NCI-H1694 (cell line): ENCODE results near the gene ZFHX2.

Source experiments
- DNase-seq: peaks from one replicate; lab custom pipeline; 2025; lab: John Stamatoyannopoulos, UW

ZFHX2 gene

DNA sequence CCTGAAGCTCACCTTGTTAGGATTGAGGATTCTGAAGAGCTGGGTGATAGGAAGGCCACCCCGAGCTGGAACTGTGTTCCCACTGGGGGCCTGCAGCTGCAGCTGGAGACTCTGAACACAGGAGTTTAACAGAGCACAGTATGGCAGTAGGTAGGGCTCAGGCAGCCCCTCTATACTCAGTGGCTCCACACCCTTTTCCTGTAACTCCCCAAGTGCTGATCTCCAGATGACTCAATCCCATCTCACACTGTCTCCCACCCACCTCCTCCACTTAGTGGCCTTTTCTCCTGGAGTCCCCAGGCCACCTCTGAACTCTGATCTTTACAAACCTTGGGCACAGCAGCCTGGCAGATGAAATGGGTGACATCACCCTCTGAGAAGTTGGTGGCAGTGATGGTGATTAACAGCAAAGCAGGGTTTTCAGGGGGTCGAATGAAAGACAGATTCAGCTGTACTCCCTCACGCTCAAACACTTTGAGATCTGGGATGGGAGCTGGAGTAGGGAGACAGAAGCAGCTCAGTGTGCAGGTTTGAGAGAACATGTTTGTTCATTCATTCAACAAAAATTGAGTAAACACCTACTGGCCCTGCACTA is 8.5 kb upstream of the ZFHX2 start:
- DNase-seq, result no peak

DNA sequence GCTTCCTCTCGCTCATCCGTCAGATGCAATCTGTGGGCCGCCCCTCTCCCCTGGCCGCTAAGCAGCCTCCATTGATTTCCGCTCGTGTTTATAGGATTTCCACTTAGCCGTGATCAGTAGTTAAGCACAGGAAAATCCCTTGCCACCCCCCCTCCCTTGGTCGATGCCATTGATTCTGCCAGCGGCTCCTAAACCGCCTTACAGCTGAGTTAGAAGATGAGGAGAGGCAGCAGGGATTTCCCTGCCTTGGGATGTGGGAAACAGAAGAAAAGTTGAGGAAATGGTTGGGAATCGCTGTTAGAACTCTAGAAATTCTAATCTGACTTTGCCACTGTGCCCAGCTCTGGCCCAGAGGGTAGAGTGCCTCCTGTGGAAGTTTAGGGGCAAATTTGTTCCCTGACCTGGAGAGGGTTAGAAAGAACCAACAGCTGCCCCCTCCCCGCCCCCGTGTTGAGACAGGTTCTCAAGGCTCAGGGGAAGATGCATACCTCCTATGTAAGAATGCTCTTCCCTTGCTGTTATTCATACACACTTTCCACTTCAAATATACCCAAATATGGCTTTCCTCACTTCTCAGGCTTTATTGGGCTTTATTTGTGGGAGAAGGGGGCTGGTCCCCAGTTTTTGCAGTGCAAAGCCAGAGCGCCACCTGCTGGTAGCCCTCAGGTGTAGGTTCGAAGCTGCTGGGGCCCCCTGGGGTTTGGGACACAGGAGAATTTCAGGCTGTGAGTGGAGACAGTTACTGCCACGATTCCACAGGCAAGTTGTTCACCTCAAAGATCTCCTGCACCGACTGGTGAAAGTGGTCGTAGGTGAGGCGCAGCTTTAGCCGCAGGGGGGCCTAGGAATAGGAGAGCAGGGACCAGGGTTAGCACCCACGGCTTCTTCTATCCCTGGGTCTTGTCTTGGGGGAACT is 7.7 kb upstream of the ZFHX2 start:
- DNase-seq, result peak; percentile 53

DNA sequence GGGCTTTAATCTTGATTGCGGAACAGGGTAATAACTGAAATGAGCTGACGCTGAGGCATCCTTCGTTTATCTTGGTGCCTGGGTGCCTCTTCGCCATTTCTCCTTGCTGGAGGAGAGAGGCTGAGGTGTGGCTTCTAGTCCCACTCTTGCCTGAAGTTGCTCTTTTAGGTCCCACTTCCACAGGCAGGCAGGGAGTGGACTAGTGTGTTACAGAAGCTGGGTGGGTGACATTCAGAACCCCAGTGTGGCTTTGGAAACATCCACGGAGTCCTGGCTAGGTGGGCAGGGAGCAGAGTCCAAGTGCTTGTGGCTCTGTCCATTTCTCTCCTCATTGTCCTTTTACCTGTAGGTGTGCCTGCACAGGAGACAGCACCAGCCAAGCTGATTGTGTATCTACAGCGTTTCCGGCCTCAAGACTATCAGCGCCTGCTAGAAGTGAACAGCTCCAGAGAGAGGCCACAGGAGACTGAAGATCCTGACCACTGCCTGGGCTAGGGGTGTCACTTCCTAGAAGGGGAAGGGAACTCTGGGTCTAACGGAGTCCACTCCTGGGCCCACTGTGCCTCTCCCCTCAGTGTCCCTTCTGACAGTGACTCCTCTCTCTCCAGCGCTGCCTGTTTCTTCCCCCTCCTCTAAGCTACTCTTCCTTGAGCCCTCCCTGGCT is 6.9 kb upstream of the ZFHX2 start:
- no peak for DNase-seq

DNA sequence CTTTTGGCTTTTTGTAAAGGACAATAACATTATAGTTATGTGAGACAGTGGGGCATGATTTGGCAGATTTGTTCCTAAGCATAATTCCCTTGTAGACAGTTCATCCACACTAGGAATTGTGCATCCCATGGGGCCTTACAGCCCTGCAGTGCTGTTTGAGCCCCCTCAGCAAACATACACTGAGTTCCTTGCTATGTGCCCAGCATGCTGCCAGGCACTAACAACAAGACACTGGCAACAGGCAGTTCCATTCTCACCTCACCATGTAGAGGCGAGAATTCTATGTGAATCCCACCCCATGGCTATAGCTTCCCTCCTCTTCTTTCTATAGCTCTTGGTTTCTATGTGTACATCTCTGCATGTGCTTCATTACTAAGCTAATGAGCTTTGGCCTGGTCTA is 6.4 kb upstream of the ZFHX2 start:
- no peak for DNase-seq

DNA sequence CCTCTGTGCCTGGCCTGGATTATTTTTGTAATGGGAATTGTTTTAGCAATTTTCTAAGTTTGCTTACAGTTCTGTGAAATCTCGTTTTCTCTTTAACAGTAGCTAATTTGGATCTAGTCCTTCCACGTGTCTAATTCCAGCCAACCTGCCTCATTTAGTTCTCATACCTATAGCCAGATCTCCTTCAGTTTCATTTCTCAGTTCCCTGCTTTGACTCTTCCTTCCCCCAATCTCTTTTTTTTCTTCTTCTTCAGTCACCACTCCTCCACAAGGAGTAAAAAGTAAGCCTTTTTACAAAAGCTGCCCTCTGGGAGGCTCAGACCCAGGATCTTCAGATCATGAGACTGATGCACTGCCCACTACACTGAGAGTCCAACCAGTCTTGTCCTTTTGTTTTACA is 6.0 kb upstream of the ZFHX2 start:
- no peak for DNase-seq

DNA sequence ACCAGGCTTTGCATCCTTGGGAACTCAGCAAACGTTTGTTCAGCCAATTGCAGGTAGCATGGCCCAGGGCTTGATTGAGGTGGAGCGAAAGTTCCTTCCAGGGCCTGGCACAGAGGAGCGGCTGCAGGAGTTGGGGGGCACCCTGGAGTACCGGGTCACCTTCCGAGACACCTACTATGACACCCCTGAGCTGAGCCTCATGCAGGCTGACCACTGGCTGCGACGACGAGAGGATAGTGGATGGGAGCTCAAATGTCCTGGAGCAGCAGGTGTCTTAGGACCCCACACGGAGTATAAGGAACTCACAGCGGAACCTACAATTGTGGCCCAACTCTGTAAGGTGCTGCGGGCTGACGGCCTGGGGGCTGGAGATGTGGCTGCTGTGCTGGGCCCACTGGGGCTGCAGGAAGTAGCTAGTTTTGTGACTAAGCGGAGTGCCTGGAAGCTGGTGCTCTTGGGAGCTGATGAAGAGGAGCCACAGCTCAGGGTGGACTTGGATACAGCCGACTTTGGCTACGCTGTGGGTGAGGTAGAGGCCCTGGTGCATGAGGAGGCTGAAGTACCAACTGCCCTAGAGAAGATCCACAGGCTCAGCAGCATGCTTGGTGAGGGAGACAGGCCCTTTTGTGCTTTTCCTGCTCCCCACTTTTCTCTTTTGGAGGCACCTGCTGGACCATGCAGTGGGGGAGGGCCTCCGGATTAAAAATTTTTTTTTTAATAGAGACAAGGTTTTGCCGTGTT is 5.3 kb upstream of the ZFHX2 start:
- DNase-seq, result no peak

DNA sequence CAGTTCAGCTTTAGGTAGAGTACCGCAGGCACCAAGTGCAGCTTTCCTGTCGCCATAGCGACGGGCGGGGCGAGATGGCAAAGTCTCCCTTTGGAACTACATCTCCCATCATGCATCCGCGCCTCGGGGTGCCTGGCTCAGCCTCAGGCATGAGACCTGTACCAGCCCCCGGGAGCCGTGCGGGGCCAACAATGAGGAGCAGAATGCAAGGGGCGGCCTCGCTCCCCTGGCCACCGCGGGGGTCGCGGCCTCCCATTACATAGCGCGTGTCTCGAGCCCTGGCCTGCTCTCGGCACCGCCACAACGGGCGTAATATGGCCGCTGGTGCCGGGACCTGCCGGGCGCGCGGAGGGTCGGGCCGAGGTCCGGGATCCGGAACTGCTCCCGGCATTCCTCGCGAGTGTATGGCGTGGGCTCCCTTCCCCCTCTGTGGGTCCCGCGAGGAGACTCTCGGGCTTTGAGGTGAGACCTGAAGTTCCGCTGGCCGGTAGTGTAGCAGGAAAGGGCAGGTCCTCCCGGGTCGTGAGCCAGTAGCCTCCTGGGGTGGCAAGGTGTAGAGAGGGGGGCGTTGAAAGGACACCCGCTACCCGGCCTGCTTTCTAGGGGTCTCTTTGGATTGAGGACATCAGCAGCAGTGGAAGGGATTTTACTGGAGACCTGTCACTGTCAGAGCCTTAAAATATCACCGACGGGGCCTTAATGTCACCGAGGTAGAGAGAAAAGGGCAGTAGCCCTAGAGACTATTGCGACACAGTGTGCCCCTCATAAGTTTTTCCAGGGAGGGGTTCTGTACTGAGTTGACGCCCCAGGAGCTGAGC is 4.5 kb upstream of the ZFHX2 start, which contains the start of gene THTPA:
TSS of gene THTPA (plus strand) at position 390 of the 818 bp plus-strand sequence. CDS start 487 bp downstream, outside the sequence.
- DNase-seq, result peak; percentile 84

DNA sequence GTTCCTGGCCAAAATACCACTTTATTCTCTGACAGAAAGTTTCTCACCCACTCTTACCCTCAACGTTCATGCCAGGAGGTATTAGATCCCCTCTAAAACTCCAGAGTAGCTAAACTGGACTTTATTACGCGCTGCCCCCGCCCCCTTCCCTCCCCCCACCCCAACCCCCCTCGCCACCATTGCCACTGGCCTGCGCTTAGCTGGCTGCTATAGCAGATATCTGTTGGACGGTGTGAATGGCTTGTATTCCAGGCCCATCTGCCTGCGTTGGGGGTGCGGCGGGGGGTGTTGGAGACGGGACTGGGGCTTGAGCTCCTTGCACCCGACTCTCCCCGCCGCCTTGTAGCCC is 3.9 kb upstream of the ZFHX2 start:
- DNase-seq, result no peak

DNA sequence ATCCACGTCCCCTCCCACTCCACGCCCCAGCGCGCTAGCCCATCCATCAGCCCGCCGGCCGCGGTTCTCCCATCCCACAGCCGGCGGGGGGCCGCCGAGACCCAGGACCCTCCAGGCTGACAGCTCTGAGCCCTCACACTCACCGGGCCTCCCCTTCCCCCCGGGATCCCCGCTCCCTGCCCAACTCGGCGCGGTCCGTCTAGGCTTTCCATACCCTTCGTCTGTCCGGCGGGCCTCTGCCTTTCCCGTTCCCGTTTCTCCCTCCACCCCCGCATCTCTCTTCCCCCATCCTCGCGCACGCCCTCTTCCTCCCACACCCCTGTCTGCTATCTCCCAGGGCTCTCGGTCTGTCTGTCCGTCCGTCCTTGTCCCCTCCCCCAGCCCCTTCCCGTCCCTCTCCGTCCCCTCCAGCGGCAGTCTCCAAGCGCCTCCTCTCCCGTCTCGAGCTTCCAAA is 726 bp downstream of the ZFHX2 start:
- no peak for DNase-seq

DNA sequence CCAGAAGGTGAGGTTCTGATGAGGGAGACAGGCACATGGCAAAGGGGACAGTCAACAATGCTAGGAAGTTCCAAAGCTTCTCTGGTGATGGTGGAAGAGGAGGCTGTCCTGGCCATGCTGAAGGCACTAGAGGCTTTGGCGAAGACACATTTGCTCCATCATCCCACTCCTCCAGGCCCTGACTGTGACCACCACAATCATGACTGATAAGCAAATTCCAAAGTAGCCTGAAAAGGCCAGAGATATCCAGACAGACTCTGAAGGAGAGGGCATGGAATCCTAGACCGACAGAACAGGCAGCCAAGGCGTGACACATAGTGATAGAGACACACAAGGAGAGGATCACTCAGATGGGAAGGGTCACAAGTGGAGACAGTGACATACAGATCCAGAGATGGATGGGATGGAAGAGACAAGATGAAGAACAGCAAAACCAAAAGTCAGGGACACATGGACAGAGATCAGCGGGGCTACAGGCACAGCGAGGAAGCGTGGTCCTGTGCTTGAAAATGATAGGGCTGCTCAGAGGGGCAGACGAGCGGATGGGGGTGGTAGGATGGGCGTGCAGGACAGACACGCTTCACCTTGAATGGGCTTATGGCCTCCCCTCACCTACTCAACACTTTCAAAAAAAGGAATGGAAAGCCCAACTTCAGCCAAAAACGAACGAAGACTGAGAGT is 1.3 kb downstream of the ZFHX2 start:
- no peak for DNase-seq

DNA sequence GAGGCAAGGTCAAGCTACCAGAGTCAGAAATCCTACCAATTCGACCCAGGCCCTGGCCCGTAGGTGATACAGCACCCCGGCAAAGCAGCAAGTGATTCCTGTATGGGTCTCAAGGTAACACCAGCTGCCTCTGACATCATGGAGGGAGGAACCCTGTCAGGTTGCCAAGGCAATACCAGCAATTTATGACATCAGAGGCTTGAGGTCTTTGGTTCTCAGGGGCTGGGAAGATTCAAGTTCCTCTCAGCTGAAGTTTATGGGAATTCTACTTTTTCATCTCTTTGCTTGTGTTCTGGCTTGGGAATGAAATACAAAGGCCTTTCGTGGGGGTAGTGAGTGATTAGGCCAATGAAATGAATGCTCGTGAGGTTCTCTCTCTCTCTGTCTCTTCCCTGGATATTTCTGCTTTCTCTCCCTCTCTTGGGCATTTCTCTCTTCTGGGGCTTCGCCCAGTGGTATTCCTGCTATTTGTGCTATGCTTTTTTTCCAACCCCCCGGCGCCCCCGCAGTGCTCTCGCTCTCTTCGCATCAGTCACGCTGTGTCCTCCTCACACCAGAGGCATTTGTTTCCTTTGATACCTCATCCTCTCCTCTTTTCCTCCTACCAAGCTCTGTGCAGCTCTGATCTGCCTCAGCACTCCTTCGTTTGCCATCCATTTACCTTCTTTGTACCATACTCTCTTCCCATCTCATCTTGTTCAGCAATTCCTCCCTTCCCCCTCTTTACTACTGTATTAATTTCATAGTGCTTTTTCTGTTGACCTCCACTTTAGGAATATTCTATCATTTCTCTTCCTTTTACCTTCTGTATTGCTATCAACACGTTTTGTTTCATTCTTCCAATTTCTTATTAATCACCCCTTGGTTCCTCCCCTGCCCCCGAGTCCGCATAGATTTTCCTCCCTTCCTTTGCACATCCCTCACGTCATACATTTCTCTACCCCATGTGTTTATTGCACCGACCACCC is 2.9 kb downstream of the ZFHX2 start:
- DNase-seq, result no peak

DNA sequence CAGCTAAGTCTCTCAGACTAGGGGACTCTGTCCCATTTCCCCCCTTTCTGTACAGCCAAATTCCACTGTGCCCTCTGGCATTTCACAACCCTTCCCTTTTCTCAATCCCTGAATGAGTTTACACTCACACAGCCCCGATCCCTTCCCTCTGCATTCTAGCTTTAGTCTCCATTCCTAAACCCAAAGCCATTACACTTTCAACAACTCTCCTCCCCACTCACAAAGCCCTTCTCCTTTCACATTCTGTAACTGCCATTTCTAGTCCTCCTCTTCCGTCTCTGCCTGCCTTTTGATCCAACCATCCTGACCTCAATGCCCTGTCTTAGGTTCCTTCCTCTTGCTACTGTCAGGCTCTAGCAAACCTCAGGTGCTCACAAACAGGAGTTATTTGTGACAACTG is 3.6 kb downstream of the ZFHX2 start:
- no peak for DNase-seq

DNA sequence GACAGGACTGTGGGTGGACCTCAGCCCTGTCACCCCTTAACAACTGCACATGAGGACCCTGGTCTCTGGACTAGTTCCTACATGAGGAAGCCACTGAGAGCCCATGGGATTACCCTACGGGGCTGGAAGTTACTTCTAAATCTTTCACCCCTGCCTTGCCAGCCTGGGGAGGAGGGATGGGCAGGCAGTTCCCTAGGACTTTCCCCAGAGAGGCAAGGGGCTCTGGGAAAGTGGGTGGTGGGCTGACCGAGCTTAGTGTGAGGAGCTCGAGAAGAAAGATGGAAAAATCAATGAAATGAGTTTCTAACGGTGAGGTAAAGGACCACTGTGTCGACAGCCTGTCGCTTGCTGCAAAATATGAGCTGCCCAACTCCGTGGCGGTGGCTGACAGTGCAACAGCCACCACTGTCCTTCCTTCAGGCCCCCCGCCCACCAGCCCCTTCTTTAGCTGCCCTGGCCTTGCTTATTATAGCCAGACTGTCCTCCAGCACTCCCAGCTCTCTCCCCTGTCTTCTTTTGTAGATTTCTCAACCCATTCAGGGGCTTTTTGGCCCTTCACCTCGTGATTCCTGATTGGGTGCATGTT is 5.0 kb downstream of the ZFHX2 start:
- no peak for DNase-seq

DNA sequence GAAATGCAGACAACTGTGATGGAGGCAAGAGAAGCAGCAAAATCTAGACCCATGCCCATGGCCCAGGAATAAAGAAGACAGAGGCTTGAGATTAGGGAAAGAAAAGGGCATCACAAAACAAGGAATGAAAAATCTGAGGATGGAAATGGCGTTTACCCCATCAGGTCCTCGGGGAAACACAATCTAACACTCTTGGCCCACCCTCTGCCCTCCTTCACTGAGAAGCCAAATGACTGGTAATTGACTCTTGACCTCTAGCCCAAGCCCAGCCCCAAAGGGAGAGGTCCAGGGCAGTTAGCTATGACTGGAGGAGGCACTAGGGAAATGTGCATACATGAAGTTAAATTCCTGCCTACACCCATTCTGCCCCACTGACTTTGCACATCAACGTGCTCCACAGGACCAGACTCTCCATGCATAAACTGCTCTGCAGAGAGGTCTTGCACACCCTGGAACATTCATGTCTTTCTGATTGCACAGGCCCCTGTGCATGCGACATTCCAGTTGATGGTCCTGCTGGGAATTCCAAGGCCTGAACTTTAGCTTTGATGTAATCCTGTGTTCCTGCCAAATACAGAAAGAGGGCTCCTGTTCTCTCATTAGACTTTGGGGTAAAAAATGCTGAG is 5.7 kb downstream of the ZFHX2 start:
- no peak for DNase-seq

DNA sequence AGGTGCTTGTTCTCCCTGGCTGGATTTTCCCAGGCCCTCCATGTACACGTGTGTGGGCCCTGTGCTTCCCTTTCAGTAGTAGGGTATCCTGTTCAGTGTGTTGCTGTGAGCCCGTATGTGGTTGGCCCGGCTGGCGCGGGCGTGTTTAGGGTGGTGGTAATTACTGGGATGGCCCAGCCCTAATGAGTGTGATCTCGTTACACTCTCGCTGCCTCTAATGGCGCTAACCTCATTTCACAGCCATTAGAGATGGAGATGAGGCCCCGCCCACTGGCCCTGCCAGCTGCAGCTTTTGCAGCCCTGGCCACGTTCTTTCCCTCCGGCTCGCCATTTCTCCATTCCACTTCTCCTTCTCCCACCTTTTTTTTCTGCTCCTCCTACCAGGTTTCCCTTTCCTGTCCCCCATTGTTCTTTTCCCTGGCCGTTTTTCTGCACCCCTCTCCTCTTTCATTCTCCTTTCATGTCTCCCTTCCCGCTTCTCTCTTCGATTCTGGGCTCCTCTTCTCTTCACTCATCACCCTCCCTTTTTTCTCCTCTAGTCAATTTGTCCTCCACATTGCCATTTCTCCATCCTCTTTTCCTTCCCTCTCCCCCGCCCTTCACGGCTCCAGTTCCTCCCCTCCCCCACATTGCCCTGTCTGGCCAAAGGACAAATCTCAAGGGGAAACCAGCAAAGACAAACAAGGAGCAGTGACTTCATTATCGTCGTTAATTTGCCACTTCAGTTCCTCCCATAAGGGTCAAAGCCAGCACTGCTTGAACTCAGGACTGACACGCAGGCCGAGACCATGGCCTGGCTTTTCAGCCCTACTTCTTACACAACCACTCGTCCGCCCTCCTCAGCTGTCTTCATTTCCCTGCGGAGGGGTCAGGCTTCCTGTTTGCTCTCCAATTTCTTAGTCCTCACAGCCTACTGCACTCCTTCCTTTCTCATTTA is 6.8 kb downstream of the ZFHX2 start:
- DNase-seq, result no peak

DNA sequence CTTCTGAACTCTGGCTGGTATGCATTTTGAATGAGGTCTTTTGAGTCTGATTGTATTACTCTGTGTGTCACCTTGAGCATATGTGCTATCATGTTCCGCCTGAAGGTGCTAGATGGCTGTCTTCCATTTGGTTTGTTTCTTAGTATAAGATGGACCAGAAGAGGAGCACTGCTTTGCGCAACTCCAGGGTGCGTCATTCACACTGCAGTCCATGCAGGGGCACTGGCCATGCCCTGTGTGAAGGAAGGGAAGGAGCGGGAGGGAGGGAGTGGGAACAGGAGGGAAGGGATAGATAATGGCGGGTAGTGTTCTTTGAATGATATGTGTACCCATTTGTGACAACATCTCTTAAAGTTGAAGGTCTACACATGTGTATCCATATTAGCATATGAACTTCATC is 8.2 kb downstream of the ZFHX2 start:
- DNase-seq, result no peak

DNA sequence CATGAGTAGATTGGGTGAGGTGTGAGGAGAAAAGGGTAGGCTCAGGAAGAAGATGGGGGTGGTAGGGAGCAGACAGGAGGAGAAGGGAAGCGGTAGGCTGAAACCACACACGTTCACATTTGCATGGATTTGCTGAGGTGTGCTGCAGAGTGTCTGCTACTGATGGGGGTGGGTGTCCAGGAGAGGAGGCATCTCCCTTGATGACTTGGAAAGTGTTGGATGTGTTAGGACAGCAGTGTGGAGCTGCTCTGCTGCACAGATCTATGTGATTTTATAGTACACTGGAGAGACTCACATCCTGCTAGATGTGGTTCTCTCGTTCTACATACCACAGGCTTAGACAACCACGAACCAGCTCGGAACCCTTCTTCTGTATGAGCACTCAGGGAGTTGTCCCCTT is 9.3 kb downstream of the ZFHX2 start:
- DNase-seq, result no peak

DNA sequence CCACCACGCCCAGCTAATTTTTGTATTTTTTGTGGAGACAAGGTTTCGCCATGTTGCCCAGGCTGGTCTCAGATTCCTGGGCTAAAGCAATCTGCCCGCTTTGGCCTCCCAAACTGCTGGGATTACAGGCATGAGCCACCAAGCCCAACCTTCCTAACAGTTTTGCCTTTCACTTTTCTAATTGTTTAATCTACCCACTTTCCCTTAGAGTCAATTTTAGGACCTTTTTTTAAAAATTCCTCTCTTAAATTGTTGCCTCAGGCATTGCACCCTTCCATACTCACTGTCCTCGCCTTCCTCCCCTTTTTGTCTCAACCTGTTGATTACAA is 11.5 kb downstream of the ZFHX2 start:
- DNase-seq, result no peak
